M059J (cell line): ENCODE measurements around the gene ALDOB. TPM values are rescaled to one million over a fixed set of nuclear protein-coding genes. Genes with fewer than 3 reads are reported as not detected.
A peak's percentile ranks its signal among the peaks of the same experiment; 100 is the strongest.

ENCODE experiments used
- DNase-seq: peaks from one replicate; pipeline ENCODE4 v3.0.0-alpha.2; 2012; ENCODE audit warnings: low read depth
- total RNA-seq: library from RNA; depleted of rRNA; stranded (reverse); fragments of >200 nt; shearing (Covaris generic); gene quantifications from 2 replicates; pipeline ENCODE4 v1.2.3, GENCODE V29; 2014

ALDOB gene
- total RNA-seq, 1 experiment from 2014 or later: not detected

- DNase-seq: no peak
These were observed 21.4 kb upstream of the ALDOB start for GRCh38 chr9:101457003-101457402.

- no peak for DNase-seq
These were observed 20.2 kb upstream of the ALDOB start for GRCh38 chr9:101455656-101456240.

GRCh38 chr9:101453776-101454570 lies 18.4 kb upstream of the ALDOB start:
- DNase-seq: no peak

- no peak for DNase-seq
These were observed 15.9 kb upstream of the ALDOB start for GRCh38 chr9:101451498-101451897.

- DNase-seq: no peak
These were observed 15.4 kb upstream of the ALDOB start for GRCh38 chr9:101450931-101451330.

GRCh38 chr9:101449071-101449721 lies 13.6 kb upstream of the ALDOB start:
- peak; percentile 78 for DNase-seq

GRCh38 chr9:101448680-101449070 lies 13.1 kb upstream of the ALDOB start:
- DNase-seq: no peak

GRCh38 chr9:101446732-101447131 lies 11.2 kb upstream of the ALDOB start:
- no peak for DNase-seq

- DNase-seq: peak; percentile 30
These were observed 9.9 kb upstream of the ALDOB start for GRCh38 chr9:101445353-101446029.

- no peak for DNase-seq
These were observed 7.8 kb upstream of the ALDOB start for GRCh38 chr9:101443364-101443771.

- no peak for DNase-seq
These were observed 7.2 kb upstream of the ALDOB start for GRCh38 chr9:101442736-101443135.

GRCh38 chr9:101442318-101442717 lies 6.7 kb upstream of the ALDOB start:
- DNase-seq: no peak

- DNase-seq: no peak
These were observed 5.2 kb upstream of the ALDOB start for GRCh38 chr9:101440714-101441230.

GRCh38 chr9:101438523-101438922 lies 2.9 kb upstream of the ALDOB start:
- no peak for DNase-seq

- no peak for DNase-seq
These were observed 2.2 kb upstream of the ALDOB start for GRCh38 chr9:101437806-101438232.

GRCh38 chr9:101434998-101435397 lies 576 bp downstream of the ALDOB start:
- DNase-seq: no peak

- no peak for DNase-seq
These were observed 2.3 kb downstream of the ALDOB start for GRCh38 chr9:101433229-101433628.

GRCh38 chr9:101432740-101433139 lies 2.8 kb downstream of the ALDOB start:
- no peak for DNase-seq

GRCh38 chr9:101432171-101432570 lies 3.4 kb downstream of the ALDOB start:
- DNase-seq: no peak

GRCh38 chr9:101429736-101430135 lies 5.8 kb downstream of the ALDOB start:
- no peak for DNase-seq

GRCh38 chr9:101428909-101429308 lies 6.7 kb downstream of the ALDOB start:
- no peak for DNase-seq
